Esophagus squamous epithelium (tissue), 5 donors: ENCODE results near the gene SERPINF2. TPM values are rescaled to one million over a fixed set of nuclear protein-coding genes. Genes with fewer than 3 reads are reported as not detected.
"Not testable (repeated sequence)": the region's sequence is repeated elsewhere in the genome, so short reads cannot be mapped to it uniquely, and the experiment has no call there.

ENCODE experiments used
- DNase-seq: peaks from one replicate; lab custom pipeline; 2025; lab: John Stamatoyannopoulos, UW
- H3K27ac ChIP-seq, 4 donors: fragments of 200-600 bp; sonication (generic); one replicate each; pipeline ENCODE4 v1.5.1; 2016 to 2019; ENCODE audit warnings: mild to moderate bottlenecking in 1 of 4
- H3K27me3 ChIP-seq, 4 donors: fragments of 200-600 bp; sonication (generic); 1 replicate in 3 of 4; 2 replicates in 1 of 4; pipeline versions ENCODE4 v1.5.1 to v1.6.0; 2017 to 2021; ENCODE audit warnings: antibody characterized with exemption in 1 of 4
- H3K36me3 ChIP-seq, 3 donors: fragments of 200-600 bp; sonication (generic); one replicate each; pipeline ENCODE4 v1.5.1; 2016 to 2019
- H3K4me1 ChIP-seq, 3 donors: fragments of 200-600 bp; sonication (generic); one replicate each; pipeline ENCODE4 v1.5.1; 2017 to 2019
- H3K4me3 ChIP-seq, 4 donors: fragments of 200-600 bp; sonication (generic); 1 replicate in 3 of 4; 2 replicates in 1 of 4; pipeline ENCODE4 v1.5.1; 2016 to 2019; ENCODE audit warnings: mild to moderate bottlenecking in 2 of 4, moderate library complexity in 1 of 4
- H3K9me3 ChIP-seq, 3 donors: fragments of 200-600 bp; sonication (generic); one replicate each; pipeline ENCODE4 v1.5.1; 2016 to 2019
- CTCF ChIP-seq, 6 experiments: fragments of 450-650 bp in 4 of 6; fragments of 200-600 bp in 2 of 6; sonication (generic) in 2 of 6; IDR thresholded peaks; one replicate each; pipeline ENCODE4 v1.5.1; 2016 to 2019; ENCODE audit warnings: antibody characterized with exemption in 6 of 6, mild to moderate bottlenecking in 4 of 6, moderate library complexity in 4 of 6
- POLR2A ChIP-seq, 4 donors: fragments of 450-650 bp; IDR thresholded peaks; one replicate each; pipeline ENCODE4 v1.6.1; 2017; ENCODE audit warnings: antibody characterized with exemption in 4 of 4, mild to moderate bottlenecking in 4 of 4, moderate library complexity in 3 of 4
- WGBS, 2 donors: methylation state at CpG; one replicate each; pipeline ENCODE4 v1.1.5; 2018; 5-methylcytosine and 5-hydroxymethylcytosine counted together
- intact Hi-C: fragments of 100-400 bp; cut with DNase I; formaldehyde crosslinking; loops from one replicate; pipeline ENCODE4 v1.15.0; 2022
- total RNA-seq, 4 donors: library from RNA; depleted of rRNA; stranded (reverse); fragments of >200 nt; gene quantifications; one replicate each; pipeline ENCODE4 v1.1.0, GENCODE V29; 2016
- donor health status: DM: yes; HTN: yes; CAD: no.

SERPINF2 gene
- total RNA-seq, 4 donors from 2014 or later: 0.22 to 7.1 (median 1.6) TPM

- WGBS, 2 donors: 29 to 37% methylated on average over 11 of the region's 11 CpGs
- H3K27ac ChIP-seq: peak overlapping the region in 2 of 4 donors; percentile 10 to 33
- peaks cover 0 to 2% (median 0%) of the 10 kb centered on the region in 3 donors for H3K36me3 ChIP-seq
- intact Hi-C loops: loop anchor here (5.0 to 10.0 kb wide), 2 partner anchors 61 to 144 kb away; no protein-coding TSS in a partner anchor
- H3K27me3 ChIP-seq: no peaks in the 10 kb centered on the region
- H3K4me1 ChIP-seq: peaks cover 32 to 63% (median 40%) of the 10 kb centered on the region in 3 donors
- no peak for DNase-seq
- no peak overlapping the region for H3K4me3 ChIP-seq
- H3K9me3 ChIP-seq: no peaks in the 10 kb centered on the region
- TF ChIP-seq CTCF (IDR thresholded peaks at IDR 0.05) (peak; percentile 87 to 98 (median 96)), POLR2A (IDR thresholded peaks at IDR 0.05) (no peak)
Observed at GRCh38 chr17:1720856-1721386, 21.8 kb upstream of the SERPINF2 start.

GRCh38 chr17:1722022-1722421 lies 20.6 kb upstream of the SERPINF2 start:
- intact Hi-C loops: loop anchor here (5.0 to 10.0 kb wide), 2 partner anchors 60 to 143 kb away; no protein-coding TSS in a partner anchor
- H3K4me1 ChIP-seq: peaks cover 38 to 74% (median 50%) of the 10 kb centered on the region in 3 donors

GRCh38 chr17:1724351-1724868 lies 18.3 kb upstream of the SERPINF2 start, which contains the start of gene WDR81:
Gene WDR81, plus strand, starts transcription at chr17:1724704. Its CDS starts 256 bp downstream, at chr17:1724960.
- intact Hi-C loops: loop anchor here (5.0 to 10.0 kb wide), 2 partner anchors 58 to 140 kb away; no protein-coding TSS in a partner anchor
- WGBS, 2 donors: 0 to 20% methylated on average over 1 of the region's 57 CpGs
- H3K27ac ChIP-seq: peak within 1 kb of the TSS; percentile 89 to 92 (median 91)
- peaks cover 7 to 37% (median 18%) of the 10 kb centered on the region in 3 donors for H3K36me3 ChIP-seq
- TF ChIP-seq CTCF (IDR thresholded peaks at IDR 0.05): no peak
- peak in 1 of 4 donors; percentile 60 for TF ChIP-seq POLR2A (IDR thresholded peaks at IDR 0.05)
- peaks cover 36 to 81% (median 46%) of the 10 kb centered on the region in 3 donors for H3K4me1 ChIP-seq
- H3K4me3 ChIP-seq: peak within 1 kb of the TSS; percentile 64 to 94 (median 90)
- no peaks in the 10 kb centered on the region for H3K27me3 ChIP-seq
- no peaks in the 10 kb centered on the region for H3K9me3 ChIP-seq
- peak; percentile 58 for DNase-seq

More at GRCh38 chr17:1722022-1722421, 20.6 kb upstream of the SERPINF2 start:
- DNase-seq, H3K27me3 ChIP-seq, H3K9me3 ChIP-seq, H3K4me3 ChIP-seq: not testable (repeated sequence)
- Histone ChIP-seq H3K27ac (peak overlapping the region in 2 of 4 donors; percentile 54 to 91), H3K36me3 (peaks cover 5 to 13% (median 7%) of the 10 kb centered on the region in 3 donors)
- WGBS, 2 donors: 90 to 93% methylated on average over 7 to 8 of the region's 8 CpGs

- 66% methylated on average over 4 of the region's 51 CpGs; no CpG with 5 or more reads in 1 of the 2 donors for WGBS, 2 donors
- no peak for DNase-seq
- Histone ChIP-seq H3K27ac (peak overlapping the region; percentile 89 to 92 (median 91)), H3K27me3 (no peaks in the 10 kb centered on the region), H3K36me3 (peaks cover 7 to 40% (median 18%) of the 10 kb centered on the region in 3 donors), H3K4me1 (peaks cover 38 to 86% (median 51%) of the 10 kb centered on the region in 3 donors), H3K9me3 (no peaks in the 10 kb centered on the region), H3K4me3 (peak overlapping the region; percentile 64 to 94 (median 90))
- TF ChIP-seq CTCF (IDR thresholded peaks at IDR 0.05): no peak
- TF ChIP-seq POLR2A (IDR thresholded peaks at IDR 0.05): no peak
- intact Hi-C loops: loop anchor here (5.0 to 10.0 kb wide), 2 partner anchors 57 to 140 kb away; no protein-coding TSS in a partner anchor
Observed at GRCh38 chr17:1724869-1725641, 17.6 kb upstream of the SERPINF2 start.
